A549 treated with CpdA at 1 μM for 4 hours (cell line): ENCODE results near the gene MTAP. TPM values are rescaled to one million over a fixed set of nuclear protein-coding genes. Genes with fewer than 3 reads are reported as not detected.

Experiments
- total RNA-seq: library from RNA; stranded (reverse); fragments of 200-300 nt; extraction: Qiagen RNA extraction; gene quantifications from 5 replicates; pipeline ENCODE4 v1.2.3, GENCODE V29; 2022; ENCODE audit warnings: low read depth

MTAP gene
- total RNA-seq = 7.9 to 23.3 TPM (median 12.0 TPM) in 5 replicates

DNA sequence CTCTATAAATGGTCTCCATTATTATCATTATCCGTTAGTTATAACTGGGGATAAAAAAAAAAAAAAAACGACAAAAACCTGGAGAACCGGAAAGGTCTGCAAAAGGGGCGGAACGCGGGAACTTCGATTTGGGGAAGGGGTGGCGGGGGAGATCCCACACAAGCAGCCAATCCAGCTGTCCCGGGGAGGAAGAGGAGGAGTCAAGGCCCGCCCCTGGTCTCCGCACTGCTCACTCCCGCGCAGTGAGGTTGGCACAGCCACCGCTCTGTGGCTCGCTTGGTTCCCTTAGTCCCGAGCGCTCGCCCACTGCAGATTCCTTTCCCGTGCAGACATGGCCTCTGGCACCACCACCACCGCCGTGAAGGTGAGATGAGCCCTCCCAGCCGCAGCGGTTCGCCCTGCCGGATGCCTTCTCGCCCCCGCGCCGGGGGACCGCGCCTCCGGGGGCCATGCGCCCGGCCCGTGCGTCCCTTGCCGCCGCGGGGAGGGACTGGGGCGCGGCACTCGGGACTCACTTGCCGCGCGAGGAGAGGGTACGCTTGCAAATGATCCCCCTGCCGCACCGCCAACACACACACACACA is at the start of gene MTAP:
Gene MTAP (plus strand): TSS at position 219 of the 583 bp plus-strand sequence. CDS start 113 bp downstream, at position 332.

Other genes starting within 250 kb of the MTAP start
- gene CDKN2A, start 191.8 kb downstream of the MTAP start, total RNA-seq = 0.13 TPM in 1 of 5 replicates, not detected in the others
- not detected in 5 replicates for gene CDKN2B-AS1, start 192.2 kb downstream of the MTAP start, total RNA-seq
- not detected in 5 replicates for gene CDKN2B, start 206.7 kb downstream of the MTAP start, total RNA-seq